ENCODE measurements around the gene SLC35D1.
A peak's percentile ranks its signal among the peaks of the same experiment; 100 is the strongest.

Gene SLC35D1

DNA sequence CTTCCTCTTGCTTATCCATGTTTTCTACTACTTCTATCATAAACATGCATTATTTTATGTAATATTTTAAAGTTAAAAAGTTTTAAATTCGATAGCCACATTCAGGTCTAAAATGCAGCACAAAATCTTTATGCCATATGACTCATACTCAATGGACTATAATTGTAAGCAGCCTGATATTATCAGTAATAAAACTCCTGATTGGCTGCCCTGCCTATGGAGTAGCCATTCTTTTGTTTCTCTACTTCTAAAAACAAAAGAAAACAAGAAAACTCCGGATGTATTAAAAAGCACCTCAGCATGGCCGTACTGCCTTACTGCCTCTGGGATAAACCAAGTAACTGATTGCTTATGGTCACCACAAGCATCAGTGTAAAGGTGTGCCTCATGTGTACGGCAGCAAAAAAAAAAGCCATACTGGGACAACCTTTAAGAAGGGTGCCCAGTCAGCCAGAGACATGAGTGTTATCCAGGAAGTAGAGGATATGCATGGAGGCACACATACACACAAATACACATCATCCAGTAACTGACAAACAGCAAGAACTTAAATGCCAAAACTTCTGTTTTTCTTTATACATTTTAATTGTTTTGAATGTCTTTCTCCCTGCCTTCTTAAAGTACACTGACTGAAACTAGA lies 9.2 kb downstream of the SLC35D1 start:
- Histone ChIP-seq H3K4me1 (ENCODE audit: insufficient read depth, low read length) (peaks cover 9% of the 10 kb centered on the region; the same call in 1 of the 2 replicates), H3K9me3 (ENCODE audit: insufficient read depth, low read depth, low read length) (no peaks in the 10 kb centered on the region), H3K9ac (ENCODE audit: low read depth, low read length) (no peak overlapping the region), H3K27ac (ENCODE audit: low read depth, low read length) (no peak overlapping the region), H3K27me3 (ENCODE audit: insufficient read depth, low read length) (no peaks in the 10 kb centered on the region), H3K4me3 (ENCODE audit: low read length) (no peak overlapping the region), H3K36me3 (ENCODE audit: insufficient read depth, low read length) (peaks cover 52% of the 10 kb centered on the region)
- 96% methylated on average over 3 of the region's 4 CpGs for WGBS

DNA sequence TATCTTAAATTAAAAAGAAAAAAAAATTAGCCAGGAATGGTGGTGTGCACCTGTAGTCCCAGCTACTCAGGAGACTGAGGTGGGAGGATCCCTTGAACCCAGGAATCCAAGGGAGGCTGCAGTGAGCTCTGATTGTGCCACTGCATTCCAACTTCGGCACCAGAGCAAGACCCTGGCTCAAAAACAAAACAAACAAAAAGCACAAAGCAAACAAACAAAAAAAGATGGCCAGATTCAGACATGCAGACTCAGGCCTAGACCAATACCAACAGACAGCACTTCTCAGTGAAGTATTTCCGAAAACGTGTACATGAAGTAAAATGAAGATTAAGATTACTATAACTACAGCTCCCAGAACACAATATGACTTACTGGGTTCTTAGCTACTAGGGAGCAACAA lies 10.6 kb downstream of the SLC35D1 start:
- peaks cover 42% of the 10 kb centered on the region; the same call in 1 of the 2 replicates for H3K36me3 ChIP-seq (ENCODE audit: insufficient read depth, low read length)
- H3K9me3 ChIP-seq (ENCODE audit: insufficient read depth, low read depth, low read length) = no peaks in the 10 kb centered on the region
- WGBS = 97% methylated on average over 3 of the region's 3 CpGs
- H3K9ac ChIP-seq (ENCODE audit: low read depth, low read length) = no peak overlapping the region
- H3K4me1 ChIP-seq (ENCODE audit: insufficient read depth, low read length) = peaks cover 9% of the 10 kb centered on the region; the same call in 1 of the 2 replicates
- H3K4me3 ChIP-seq (ENCODE audit: low read length) = no peak overlapping the region
- no peaks in the 10 kb centered on the region for H3K27me3 ChIP-seq (ENCODE audit: insufficient read depth, low read length)
- no peak overlapping the region for H3K27ac ChIP-seq (ENCODE audit: low read depth, low read length)

DNA sequence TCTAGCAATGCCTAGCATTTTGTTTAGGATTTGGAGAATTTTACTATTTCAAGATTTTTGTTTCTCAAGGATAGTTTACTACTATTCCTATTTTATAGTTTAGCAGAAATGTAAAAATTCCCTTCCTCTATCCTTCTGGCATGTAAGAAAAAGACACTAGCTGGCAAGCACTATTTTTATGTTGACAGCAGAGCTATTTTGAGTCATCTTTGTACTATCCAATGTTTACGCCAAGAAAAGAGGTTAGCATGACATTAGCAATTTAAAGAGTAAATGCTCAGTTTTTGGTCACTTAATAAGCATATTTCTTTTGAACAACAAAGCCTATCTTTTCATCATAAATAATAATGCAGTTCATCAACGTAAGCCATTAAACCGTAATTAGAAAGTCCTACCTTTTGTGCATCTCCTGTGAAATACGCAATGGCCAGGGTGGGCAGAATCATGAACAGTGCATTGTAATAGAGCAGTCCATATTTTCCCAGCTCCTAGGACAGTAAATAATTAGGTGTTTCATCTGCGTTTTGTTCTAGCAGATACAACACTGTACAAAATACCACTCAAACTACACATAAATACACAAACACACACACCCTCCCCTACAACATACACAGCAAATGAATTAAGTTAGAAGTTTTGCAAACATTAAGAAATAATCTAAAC lies 12.0 kb downstream of the SLC35D1 start:
- Histone ChIP-seq H3K9ac (ENCODE audit: low read depth, low read length) (no peak overlapping the region), H3K9me3 (ENCODE audit: insufficient read depth, low read depth, low read length) (no peaks in the 10 kb centered on the region), H3K4me3 (ENCODE audit: low read length) (no peak overlapping the region), H3K27me3 (ENCODE audit: insufficient read depth, low read length) (no peaks in the 10 kb centered on the region), H3K4me1 (ENCODE audit: insufficient read depth, low read length) (peaks cover 9% of the 10 kb centered on the region; the same call in 1 of the 2 replicates), H3K36me3 (ENCODE audit: insufficient read depth, low read length) (peaks cover 44% of the 10 kb centered on the region; the same call in 1 of the 2 replicates), H3K27ac (ENCODE audit: low read depth, low read length) (no peak overlapping the region)
- WGBS = 94% methylated on average over 5 of the region's 5 CpGs

DNA sequence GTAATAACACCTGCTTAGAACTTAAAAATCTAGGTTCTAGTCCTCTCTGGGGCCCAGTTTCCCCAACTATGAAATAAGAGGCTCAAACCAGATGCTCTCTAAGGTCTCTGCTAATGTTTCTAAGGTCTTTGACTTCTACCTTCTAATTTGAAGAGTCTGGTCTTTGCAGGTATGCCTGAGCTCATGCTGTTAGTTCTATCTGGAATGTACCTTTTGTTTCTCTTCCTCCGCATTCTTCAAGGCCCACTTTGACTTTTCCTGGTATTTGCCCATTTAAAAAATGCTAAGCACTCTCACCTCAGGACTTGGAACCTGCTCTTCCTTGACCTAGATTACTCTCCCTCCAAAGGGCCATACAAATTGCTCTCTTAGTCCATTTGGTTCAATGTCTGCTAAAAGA lies 13.5 kb downstream of the SLC35D1 start:
- no peak overlapping the region for H3K4me3 ChIP-seq (ENCODE audit: low read length)
- WGBS = 90% methylated on average over 1 of the region's 1 CpG
- peaks cover 34% of the 10 kb centered on the region; the same call in 1 of the 2 replicates for H3K36me3 ChIP-seq (ENCODE audit: insufficient read depth, low read length)
- peaks cover 9% of the 10 kb centered on the region; the same call in 1 of the 2 replicates for H3K4me1 ChIP-seq (ENCODE audit: insufficient read depth, low read length)
- H3K9ac ChIP-seq (ENCODE audit: low read depth, low read length) = no peak overlapping the region
- no peaks in the 10 kb centered on the region for H3K27me3 ChIP-seq (ENCODE audit: insufficient read depth, low read length)
- no peak overlapping the region for H3K27ac ChIP-seq (ENCODE audit: low read depth, low read length)
- H3K9me3 ChIP-seq (ENCODE audit: insufficient read depth, low read depth, low read length) = no peaks in the 10 kb centered on the region

DNA sequence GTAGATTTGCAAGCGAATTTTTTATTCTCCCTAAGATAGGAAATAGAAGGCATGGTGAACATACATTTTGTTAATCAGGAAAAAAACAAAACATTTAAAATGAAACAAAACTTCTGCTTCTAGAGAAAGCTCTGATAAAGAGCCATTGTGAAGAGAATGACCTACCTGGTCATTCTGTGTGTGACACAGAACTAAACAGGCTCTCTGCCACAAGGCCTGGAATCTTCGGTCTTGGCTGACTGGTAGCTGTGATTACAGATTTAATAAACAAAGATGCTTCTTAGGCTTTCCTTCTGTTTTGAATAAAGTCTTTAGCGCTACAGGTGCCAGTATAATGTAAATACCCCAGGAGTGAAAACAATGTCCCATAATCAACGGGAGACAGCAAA lies 22.1 kb downstream of the SLC35D1 start:
- no peak overlapping the region for H3K9ac ChIP-seq (ENCODE audit: low read depth, low read length)
- H3K27me3 ChIP-seq (ENCODE audit: insufficient read depth, low read length) = no peaks in the 10 kb centered on the region
- H3K4me3 ChIP-seq (ENCODE audit: low read length) = no peak overlapping the region
- H3K9me3 ChIP-seq (ENCODE audit: insufficient read depth, low read depth, low read length) = no peaks in the 10 kb centered on the region
- peaks cover 3% of the 10 kb centered on the region; the same call in 1 of the 2 replicates for H3K4me1 ChIP-seq (ENCODE audit: insufficient read depth, low read length)
- 90% methylated on average over 3 of the region's 4 CpGs for WGBS
- H3K27ac ChIP-seq (ENCODE audit: low read depth, low read length) = no peak overlapping the region
- H3K36me3 ChIP-seq (ENCODE audit: insufficient read depth, low read length) = peaks cover 2% of the 10 kb centered on the region; the same call in 1 of the 2 replicates

DNA sequence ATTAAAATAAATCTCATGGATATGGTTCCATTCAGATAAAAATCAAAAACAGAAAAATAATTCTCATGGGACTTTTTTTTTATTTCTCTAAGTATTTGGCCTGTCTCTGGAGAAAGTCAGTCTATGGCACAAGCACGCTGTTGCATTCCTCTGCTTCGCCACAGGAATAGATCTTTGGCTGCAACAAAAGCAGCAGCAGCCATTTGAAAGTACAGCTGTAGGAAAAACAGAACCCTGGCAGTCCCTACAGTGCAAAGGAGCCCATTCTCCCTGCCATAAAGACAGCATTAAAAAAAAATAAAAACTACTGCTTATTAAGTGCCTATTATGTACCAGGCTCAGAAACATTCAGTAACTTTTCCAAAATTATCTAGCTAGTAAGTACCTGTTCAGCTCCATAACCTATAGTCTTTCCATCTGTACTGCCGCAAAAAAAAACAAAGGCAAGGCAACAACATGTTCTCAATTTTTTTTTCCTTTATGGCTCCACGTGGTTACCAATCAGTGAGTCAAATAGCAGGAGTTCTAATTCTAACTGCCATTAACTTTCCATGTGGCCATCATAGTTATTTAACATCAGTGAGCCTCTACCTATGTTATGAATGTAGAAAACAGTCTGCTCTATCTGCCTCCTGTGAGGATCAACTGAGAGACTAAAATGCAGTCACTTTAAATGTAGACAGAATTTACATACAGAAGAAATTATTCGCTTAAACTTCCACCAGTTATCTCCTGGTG lies 22.7 kb downstream of the SLC35D1 start:
- peaks cover 3% of the 10 kb centered on the region; the same call in 1 of the 2 replicates for H3K4me1 ChIP-seq (ENCODE audit: insufficient read depth, low read length)
- H3K4me3 ChIP-seq (ENCODE audit: low read length) = no peak overlapping the region
- H3K9me3 ChIP-seq (ENCODE audit: insufficient read depth, low read depth, low read length) = no peaks in the 10 kb centered on the region
- no peaks in the 10 kb centered on the region for H3K27me3 ChIP-seq (ENCODE audit: insufficient read depth, low read length)
- no peak overlapping the region for H3K27ac ChIP-seq (ENCODE audit: low read depth, low read length)
- 89% methylated on average over 4 of the region's 5 CpGs for WGBS
- H3K36me3 ChIP-seq (ENCODE audit: insufficient read depth, low read length) = no peaks in the 10 kb centered on the region; the same call in 1 of the 2 replicates
- no peak overlapping the region for H3K9ac ChIP-seq (ENCODE audit: low read depth, low read length)

DNA sequence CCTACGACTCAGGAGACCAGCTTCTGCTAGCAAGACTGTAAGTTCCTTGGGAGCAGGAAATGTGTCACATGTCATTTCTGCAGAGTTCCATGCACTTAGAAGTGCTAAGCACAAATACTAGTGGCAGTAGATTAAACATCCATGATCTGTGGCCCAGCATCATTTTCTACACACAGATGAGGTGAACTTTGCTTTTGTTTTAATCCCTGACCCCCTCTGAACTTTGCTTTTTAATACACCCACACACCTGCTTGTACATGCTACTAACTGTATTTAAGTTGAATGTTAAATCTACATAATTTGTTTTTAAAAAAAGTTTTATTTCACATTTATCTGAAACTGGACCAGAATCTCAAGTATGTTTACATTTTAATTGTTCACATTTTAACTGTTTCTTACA lies 24.5 kb downstream of the SLC35D1 start:
- no peaks in the 10 kb centered on the region for H3K27me3 ChIP-seq (ENCODE audit: insufficient read depth, low read length)
- WGBS = 97% methylated on average over 1 of the region's 1 CpG
- H3K36me3 ChIP-seq (ENCODE audit: insufficient read depth, low read length) = no peaks in the 10 kb centered on the region
- no peaks in the 10 kb centered on the region for H3K9me3 ChIP-seq (ENCODE audit: insufficient read depth, low read depth, low read length)
- peaks cover 3% of the 10 kb centered on the region; the same call in 1 of the 2 replicates for H3K4me1 ChIP-seq (ENCODE audit: insufficient read depth, low read length)
- no peak overlapping the region for H3K27ac ChIP-seq (ENCODE audit: low read depth, low read length)
- H3K9ac ChIP-seq (ENCODE audit: low read depth, low read length) = no peak overlapping the region
- H3K4me3 ChIP-seq (ENCODE audit: low read length) = no peak overlapping the region

DNA sequence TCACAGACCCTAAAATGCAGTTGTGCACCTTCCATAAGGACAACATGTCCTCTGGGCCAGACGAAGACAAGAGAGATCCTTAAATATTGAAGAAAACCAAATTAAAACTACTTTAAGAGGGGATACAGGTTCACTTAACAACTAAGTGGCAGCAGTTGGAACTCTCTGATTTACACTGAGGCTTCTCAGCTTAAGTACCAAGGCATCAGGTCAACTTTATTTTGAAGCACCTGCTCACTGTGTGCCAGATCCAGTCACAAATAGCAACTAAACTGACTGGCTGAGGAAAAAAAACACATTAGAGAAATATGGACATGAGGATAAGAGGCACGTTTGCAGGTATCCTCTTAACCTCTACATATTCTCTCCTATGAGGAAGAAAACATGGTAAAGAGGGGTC lies 33.2 kb downstream of the SLC35D1 start:
- 0% methylated on average over 1 of the region's 2 CpGs for WGBS

DNA sequence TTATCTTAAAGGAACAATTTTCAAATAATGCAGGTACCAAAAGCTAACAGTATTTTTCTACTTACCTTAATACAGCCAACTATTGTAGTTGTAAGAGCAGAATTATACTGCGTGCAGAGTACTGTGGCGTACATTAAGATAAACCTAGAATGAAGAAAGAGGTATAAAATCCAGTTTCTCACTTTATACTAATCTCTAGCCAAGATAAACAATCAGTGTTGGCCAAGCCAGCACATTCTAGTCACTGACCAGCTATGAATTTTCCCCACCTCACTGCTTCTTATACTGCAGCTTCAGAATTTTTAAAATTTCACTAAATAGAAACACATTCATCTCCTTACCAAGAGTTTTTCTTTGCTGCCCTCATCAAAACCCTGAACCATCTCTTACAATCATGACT lies 33.6 kb downstream of the SLC35D1 start:
- no peaks in the 10 kb centered on the region for H3K9me3 ChIP-seq (ENCODE audit: insufficient read depth, low read depth, low read length)
- H3K4me3 ChIP-seq (ENCODE audit: low read length) = no peak overlapping the region
- WGBS = 100% methylated on average over 2 of the region's 2 CpGs
- H3K27me3 ChIP-seq (ENCODE audit: insufficient read depth, low read length) = no peaks in the 10 kb centered on the region
- H3K4me1 ChIP-seq (ENCODE audit: insufficient read depth, low read length) = peaks cover 26% of the 10 kb centered on the region
- H3K27ac ChIP-seq (ENCODE audit: low read depth, low read length) = no peak overlapping the region
- no peaks in the 10 kb centered on the region for H3K36me3 ChIP-seq (ENCODE audit: insufficient read depth, low read length)
- no peak overlapping the region for H3K9ac ChIP-seq (ENCODE audit: low read depth, low read length)

More for the DNA sequence above, 33.2 kb downstream of the SLC35D1 start:
- Histone ChIP-seq H3K4me3 (ENCODE audit: low read length) (no peak overlapping the region), H3K9ac (ENCODE audit: low read depth, low read length) (no peak overlapping the region), H3K36me3 (ENCODE audit: insufficient read depth, low read length) (no peaks in the 10 kb centered on the region), H3K27ac (ENCODE audit: low read depth, low read length) (no peak overlapping the region), H3K9me3 (ENCODE audit: insufficient read depth, low read depth, low read length) (no peaks in the 10 kb centered on the region), H3K4me1 (ENCODE audit: insufficient read depth, low read length) (peaks cover 26% of the 10 kb centered on the region), H3K27me3 (ENCODE audit: insufficient read depth, low read length) (no peaks in the 10 kb centered on the region)

DNA sequence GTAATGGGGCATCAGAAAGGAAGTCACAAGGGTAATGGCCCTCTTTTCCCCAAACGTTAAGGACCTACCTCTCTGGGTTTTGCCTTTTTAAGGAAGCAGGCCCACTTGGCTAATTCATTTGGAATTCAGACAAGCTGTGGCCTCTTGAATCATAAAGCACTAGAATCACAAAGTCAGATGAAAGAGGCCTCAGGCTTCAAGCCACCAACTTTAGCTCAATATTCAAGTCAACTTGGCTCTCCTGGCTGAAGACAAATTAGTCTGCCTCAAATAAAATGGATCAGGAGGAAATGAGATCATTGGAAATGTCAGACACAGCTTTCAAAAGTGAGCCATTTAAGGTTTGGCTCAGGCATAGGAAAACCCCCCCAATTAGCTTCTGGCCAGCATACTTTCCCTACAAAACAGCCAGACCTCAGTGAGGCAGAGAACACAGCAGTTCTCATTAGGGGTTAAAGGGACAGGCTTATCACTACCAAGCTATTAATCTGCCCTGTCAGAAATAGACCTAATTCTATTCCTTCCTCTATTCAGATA lies 34.3 kb downstream of the SLC35D1 start:
- 5% methylated on average over 1 of the region's 1 CpG for WGBS
- H3K27ac ChIP-seq (ENCODE audit: low read depth, low read length) = peak overlapping the region; percentile 63; the same call in 1 of the 2 replicates
- H3K27me3 ChIP-seq (ENCODE audit: insufficient read depth, low read length) = no peaks in the 10 kb centered on the region
- no peak overlapping the region for H3K4me3 ChIP-seq (ENCODE audit: low read length)
- H3K9me3 ChIP-seq (ENCODE audit: insufficient read depth, low read depth, low read length) = no peaks in the 10 kb centered on the region
- no peak overlapping the region for H3K9ac ChIP-seq (ENCODE audit: low read depth, low read length)
- no peaks in the 10 kb centered on the region for H3K36me3 ChIP-seq (ENCODE audit: insufficient read depth, low read length)
- peaks cover 26% of the 10 kb centered on the region for H3K4me1 ChIP-seq (ENCODE audit: insufficient read depth, low read length)

DNA sequence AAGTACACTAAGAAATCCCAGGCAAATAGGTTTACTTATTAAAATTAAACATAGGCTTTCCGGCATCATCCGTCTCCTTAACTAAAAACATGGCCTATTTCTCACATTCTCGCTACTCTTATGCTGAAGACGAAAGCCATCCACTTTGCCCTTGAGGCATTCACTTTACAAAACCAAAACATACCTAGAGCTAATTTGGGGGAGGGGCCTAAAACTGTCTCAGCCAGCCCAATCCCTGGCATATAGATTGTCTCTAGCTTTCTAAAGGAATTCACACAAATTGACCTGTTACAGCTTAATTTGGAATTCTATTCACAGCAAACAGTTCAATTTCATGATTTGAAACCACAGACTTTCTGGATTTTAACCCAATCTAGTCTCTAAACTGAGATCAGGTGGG lies 34.8 kb downstream of the SLC35D1 start:
- Histone ChIP-seq H3K27ac (ENCODE audit: low read depth, low read length) (peak overlapping the region; percentile 63; the same call in 1 of the 2 replicates), H3K36me3 (ENCODE audit: insufficient read depth, low read length) (no peaks in the 10 kb centered on the region), H3K9me3 (ENCODE audit: insufficient read depth, low read depth, low read length) (no peaks in the 10 kb centered on the region), H3K9ac (ENCODE audit: low read depth, low read length) (no peak overlapping the region), H3K27me3 (ENCODE audit: insufficient read depth, low read length) (no peaks in the 10 kb centered on the region), H3K4me3 (ENCODE audit: low read length) (no peak overlapping the region), H3K4me1 (ENCODE audit: insufficient read depth, low read length) (peaks cover 26% of the 10 kb centered on the region)
- 67% methylated on average over 4 of the region's 4 CpGs for WGBS
